ENCODE measurements around the gene TRIO.

Gene TRIO

DNA sequence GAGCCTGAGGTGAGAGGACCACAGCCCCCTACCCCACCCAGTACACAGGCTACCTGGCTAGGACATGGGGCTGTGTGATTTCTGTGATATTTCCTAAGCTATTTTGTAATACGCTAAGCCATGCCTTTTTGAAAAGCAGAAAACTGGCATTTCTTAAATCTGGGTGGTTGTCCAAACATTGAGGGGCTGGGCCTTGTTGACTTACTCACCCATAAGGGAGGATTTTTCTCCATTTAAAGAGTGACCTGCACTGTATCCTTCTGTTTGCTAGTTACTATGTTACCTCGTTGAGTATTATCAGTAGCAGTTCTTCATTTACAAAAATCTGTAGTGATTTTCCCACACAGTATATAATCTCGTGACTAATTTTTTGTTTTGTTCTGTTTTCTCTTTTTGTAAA is 321.0 kb downstream of the TRIO start:
- H3K4me3 ChIP-seq (ENCODE audit: low read depth, low read length), result no peak overlapping the region
- TF ChIP-seq, protein P1, sequence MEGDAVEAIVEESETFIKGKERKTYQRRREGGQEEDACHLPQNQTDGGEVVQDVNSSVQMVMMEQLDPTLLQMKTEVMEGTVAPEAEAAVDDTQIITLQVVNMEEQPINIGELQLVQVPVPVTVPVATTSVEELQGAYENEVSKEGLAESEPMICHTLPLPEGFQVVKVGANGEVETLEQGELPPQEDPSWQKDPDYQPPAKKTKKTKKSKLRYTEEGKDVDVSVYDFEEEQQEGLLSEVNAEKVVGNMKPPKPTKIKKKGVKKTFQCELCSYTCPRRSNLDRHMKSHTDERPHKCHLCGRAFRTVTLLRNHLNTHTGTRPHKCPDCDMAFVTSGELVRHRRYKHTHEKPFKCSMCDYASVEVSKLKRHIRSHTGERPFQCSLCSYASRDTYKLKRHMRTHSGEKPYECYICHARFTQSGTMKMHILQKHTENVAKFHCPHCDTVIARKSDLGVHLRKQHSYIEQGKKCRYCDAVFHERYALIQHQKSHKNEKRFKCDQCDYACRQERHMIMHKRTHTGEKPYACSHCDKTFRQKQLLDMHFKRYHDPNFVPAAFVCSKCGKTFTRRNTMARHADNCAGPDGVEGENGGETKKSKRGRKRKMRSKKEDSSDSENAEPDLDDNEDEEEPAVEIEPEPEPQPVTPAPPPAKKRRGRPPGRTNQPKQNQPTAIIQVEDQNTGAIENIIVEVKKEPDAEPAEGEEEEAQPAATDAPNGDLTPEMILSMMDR (IDR thresholded peaks at IDR 0.05; ENCODE audit: low read depth, low read length, missing control alignments), result no peak
- no peak for DNase-seq (ENCODE audit: low read depth)
- in situ Hi-C loops (cut with HindIII; ENCODE audit: low sequenced_read_pairs), result no loop called here

DNA sequence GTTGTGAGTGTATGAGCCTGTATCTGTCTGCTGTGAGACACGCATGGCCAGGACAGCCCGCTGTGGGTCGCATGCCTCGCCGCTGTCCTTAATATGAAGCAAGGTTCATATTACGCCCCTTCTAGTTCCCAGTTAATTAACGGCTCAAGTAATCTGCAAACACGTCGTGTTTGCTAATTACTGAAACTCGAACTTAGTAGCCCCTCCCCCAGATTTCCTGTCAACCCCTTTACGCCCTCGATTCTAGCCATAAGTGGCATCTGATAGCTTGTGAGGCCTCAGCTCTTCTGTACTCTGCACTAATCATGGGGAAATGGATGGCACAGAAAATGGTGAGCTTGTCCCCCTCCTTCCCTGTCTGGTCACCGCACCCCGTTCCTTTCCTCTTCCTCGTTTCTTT is 321.5 kb downstream of the TRIO start:
- in situ Hi-C loops (cut with HindIII; ENCODE audit: low sequenced_read_pairs), result no loop called here
- TF ChIP-seq, protein P1 (IDR thresholded peaks at IDR 0.05; ENCODE audit: low read depth, low read length, missing control alignments), result no peak
- no peak for DNase-seq (ENCODE audit: low read depth)
- no peak overlapping the region for H3K4me3 ChIP-seq (ENCODE audit: low read depth, low read length)

DNA sequence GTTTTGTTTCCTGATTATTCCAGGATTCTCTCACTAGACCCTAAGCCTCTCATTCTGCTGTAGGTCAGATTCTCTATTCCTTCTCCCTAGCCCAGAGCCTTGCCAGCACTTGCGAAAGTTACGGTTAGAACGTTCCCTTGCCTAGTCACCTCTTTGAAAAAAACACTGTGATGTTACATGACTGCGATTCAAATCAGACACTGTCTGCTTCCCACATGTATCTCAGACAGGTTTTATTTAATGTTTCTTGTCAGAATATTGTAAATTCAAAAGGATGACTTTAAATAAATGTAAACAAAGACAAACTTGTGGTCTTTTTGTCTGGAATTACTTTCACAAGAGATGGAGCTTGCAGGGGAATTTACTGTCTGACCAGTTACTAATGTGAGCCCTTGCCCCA is 322.0 kb downstream of the TRIO start:
- H3K4me3 ChIP-seq (ENCODE audit: low read depth, low read length), result no peak overlapping the region
- TF ChIP-seq, protein P1 (IDR thresholded peaks at IDR 0.05; ENCODE audit: low read depth, low read length, missing control alignments), result no peak
- in situ Hi-C loops (cut with HindIII; ENCODE audit: low sequenced_read_pairs), result no loop called here
- DNase-seq (ENCODE audit: low read depth), result no peak

DNA sequence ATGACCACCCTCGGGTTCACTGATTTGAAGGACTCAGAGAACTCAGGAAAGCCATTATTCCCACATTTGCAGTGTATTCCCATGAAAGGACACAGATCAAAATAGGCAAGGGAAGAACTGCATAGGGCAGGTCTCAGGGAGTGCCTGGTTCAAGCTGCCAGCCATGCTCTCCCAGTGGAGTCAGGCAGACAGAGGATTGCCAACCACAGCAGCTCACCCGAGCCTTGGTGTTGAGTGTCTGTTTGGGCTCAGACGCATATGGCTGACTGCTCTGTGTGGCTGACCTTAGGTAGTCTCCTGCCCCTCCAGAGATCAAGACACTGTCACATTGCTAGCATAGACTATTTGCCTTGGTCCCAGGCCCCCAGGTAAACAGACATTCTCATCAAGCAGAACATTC is 322.6 kb downstream of the TRIO start:
- DNase-seq (ENCODE audit: low read depth), result no peak
- no peak overlapping the region for H3K4me3 ChIP-seq (ENCODE audit: low read depth, low read length)
- in situ Hi-C loops (cut with HindIII; ENCODE audit: low sequenced_read_pairs), result no loop called here
- TF ChIP-seq, protein P1 (IDR thresholded peaks at IDR 0.05; ENCODE audit: low read depth, low read length, missing control alignments), result no peak

DNA sequence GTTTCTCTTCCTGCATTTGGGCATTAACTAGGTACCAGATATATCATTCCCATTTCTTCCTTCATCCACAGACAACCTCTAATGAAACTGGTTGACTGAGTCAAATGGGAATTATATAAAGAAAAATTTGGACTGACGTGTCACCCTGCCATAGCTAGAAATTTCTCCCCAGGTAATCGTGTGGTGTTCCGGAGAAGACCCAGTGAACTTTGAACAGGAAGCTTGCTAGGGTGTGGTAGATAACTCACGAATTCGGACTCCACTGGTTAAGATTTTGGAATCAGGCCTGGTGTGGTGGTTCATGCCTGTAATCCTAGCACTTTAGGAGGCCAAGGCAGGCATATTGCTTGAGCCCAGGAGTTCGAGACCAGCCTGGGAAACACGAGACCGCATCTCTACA is 324.1 kb downstream of the TRIO start:
- DNase-seq (ENCODE audit: low read depth), result no peak
- no peak overlapping the region for H3K4me3 ChIP-seq (ENCODE audit: low read depth, low read length)
- TF ChIP-seq, protein P1 (IDR thresholded peaks at IDR 0.05; ENCODE audit: low read depth, low read length, missing control alignments), result no peak
- in situ Hi-C loops (cut with HindIII; ENCODE audit: low sequenced_read_pairs), result no loop called here

DNA sequence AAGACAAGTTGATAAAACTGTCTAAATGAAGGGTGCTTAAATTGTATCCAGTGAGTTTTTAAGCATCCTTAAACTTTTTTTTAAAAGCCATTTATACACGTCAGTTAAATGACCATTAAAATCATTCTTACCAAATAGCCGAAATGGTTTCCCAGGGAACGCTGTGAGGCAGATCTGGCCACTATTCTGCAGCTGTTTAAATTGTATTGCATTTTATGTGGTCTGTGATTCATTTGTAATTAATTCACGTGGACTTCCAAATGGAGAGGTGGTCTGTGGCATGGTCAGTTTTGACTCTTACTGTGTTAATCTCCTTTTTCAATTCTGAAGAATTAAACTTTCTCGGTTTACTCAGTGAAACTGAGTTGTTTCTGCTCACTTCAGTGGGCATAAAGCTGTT is 324.7 kb downstream of the TRIO start:
- peak; percentile 76 for DNase-seq (ENCODE audit: low read depth)
- TF ChIP-seq, protein P1 (IDR thresholded peaks at IDR 0.05; ENCODE audit: low read depth, low read length, missing control alignments), result no peak
- in situ Hi-C loops (cut with HindIII; ENCODE audit: low sequenced_read_pairs), result no loop called here
- no peak overlapping the region for H3K4me3 ChIP-seq (ENCODE audit: low read depth, low read length)

Data from astrocyte of the cerebellum (primary cell).